Measurements from ENCODE around the gene MUTYH.

- TF ChIP-seq CTCF (IDR thresholded peaks at IDR 0.05; ENCODE audit: insufficient read depth, low read depth, low read length), result no peak
- TF ChIP-seq EZH2 (IDR thresholded peaks at IDR 0.05; ENCODE audit: insufficient read depth, low read length), result no peak
Measured at GRCh38 chr1:45348609-45348965, 8.3 kb upstream of the MUTYH start.
